IMR-90 (cell line): ENCODE results near the gene TBC1D12. TPM values are rescaled to one million over a fixed set of nuclear protein-coding genes. Genes with fewer than 3 reads are reported as not detected.

ENCODE experiments used
- ATAC-seq: fragments of 200-7000 bp; cut with Tn5 transposase; 2 replicates; pipeline ENCODE4 v1.9.1; 2020; ENCODE audit warnings: low read depth, mild to moderate bottlenecking, moderate library complexity
- BruUV-seq: library from RNA; stranded (reverse); fragments of 400-500 nt; replicated peaks from 2 replicates; lab custom pipeline; 2021; lab: Mats Ljungman, UMichigan
- CTCF ChIA-PET: fragments of 300-600 bp; formaldehyde crosslinking; extraction: SDS; loops from one replicate; lab custom pipeline; 2021; ENCODE audit warnings: antibody characterized with exemption; lab: Yijun Ruan, JAX
- POLR2A ChIA-PET: fragments of 300-600 bp; sonication (Branson Sonifier 250); formaldehyde crosslinking; loops from one replicate; lab custom pipeline; 2022; ENCODE audit warnings: antibody characterized with exemption; ENCODE audit not compliant: unreplicated experiment; lab: Charles Lee
- DNase-seq: peaks from one replicate; pipeline ENCODE4 v3.0.0; 2013
- H2AFZ ChIP-seq: replicated peaks from 2 replicates; pipeline ENCODE3; 2013; ENCODE audit warnings: low read length, mild to moderate bottlenecking; ENCODE audit not compliant: poor library complexity
- H2AK5ac ChIP-seq: 2 replicates; pipeline ENCODE4 v1.6.1; 2013; ENCODE audit warnings: low read depth, low read length, inconsistent platforms
- H2AK9ac ChIP-seq: replicated peaks from 2 replicates; pipeline ENCODE3; 2013; ENCODE audit warnings: mild to moderate bottlenecking, low read depth, low read length, moderate library complexity; ENCODE audit not compliant: poor library complexity
- H2BK120ac ChIP-seq: 2 replicates; pipeline ENCODE4 v1.6.1; 2013; ENCODE audit warnings: low read depth, low read length, inconsistent platforms
- H2BK15ac ChIP-seq: 3 replicates; pipeline ENCODE4 v1.6.1; 2013; ENCODE audit warnings: low read depth, low read length, inconsistent platforms
- H2BK20ac ChIP-seq: 2 replicates; pipeline ENCODE4 v1.6.1; 2013; ENCODE audit warnings: low read depth, mild to moderate bottlenecking, inconsistent platforms, low read length, moderate library complexity
- H2BK5ac ChIP-seq: 2 replicates; pipeline ENCODE4 v1.6.1; 2013; ENCODE audit warnings: mild to moderate bottlenecking, low read depth, low read length, inconsistent platforms; ENCODE audit not compliant: poor library complexity, severe bottlenecking
- H3K14ac ChIP-seq: replicated peaks from 2 replicates; pipeline ENCODE4 v1.6.1; 2013; ENCODE audit warnings: low read depth, low read length, inconsistent platforms
- H3K18ac ChIP-seq: 2 replicates; pipeline ENCODE4 v1.6.1; 2013; ENCODE audit warnings: low read depth, low read length, control low read depth
- H3K23ac ChIP-seq: 2 replicates; pipeline ENCODE4 v1.6.1; 2013; ENCODE audit warnings: low read depth, low read length, inconsistent platforms
- H3K27ac ChIP-seq: 2 replicates; pipeline ENCODE4 v1.5.1; 2013; ENCODE audit warnings: mild to moderate bottlenecking, control low read depth, low read length; ENCODE audit not compliant: insufficient read depth
- H3K27me3 ChIP-seq: 2 replicates; pipeline ENCODE4 v1.6.1; 2013; ENCODE audit warnings: low read length; ENCODE audit not compliant: control insufficient read depth, insufficient read depth
- H3K36me3 ChIP-seq: 2 replicates; pipeline ENCODE4 v1.6.1; 2013; ENCODE audit warnings: low read length, mixed read lengths; ENCODE audit not compliant: control insufficient read depth, insufficient read depth
- H3K4ac ChIP-seq: 2 replicates; pipeline ENCODE4 v1.6.1; 2013; ENCODE audit warnings: low read depth, low read length, inconsistent platforms
- H3K4me1 ChIP-seq: 2 replicates; pipeline ENCODE4 v1.6.1; 2013; ENCODE audit warnings: low read length, mixed read lengths; ENCODE audit not compliant: control insufficient read depth, insufficient read depth
- H3K4me2 ChIP-seq: 2 replicates; pipeline ENCODE4 v1.6.1; 2013; ENCODE audit warnings: low read depth, mild to moderate bottlenecking, control low read depth, low read length, moderate library complexity
- H3K4me3 ChIP-seq: 2 replicates; pipeline ENCODE4 v1.5.1; 2013; ENCODE audit warnings: low read depth, mild to moderate bottlenecking, control low read depth, low read length, moderate library complexity; ENCODE audit not compliant: insufficient read depth
- H3K56ac ChIP-seq: 2 replicates; pipeline ENCODE4 v1.6.1; 2013; ENCODE audit warnings: low read length, inconsistent platforms; ENCODE audit not compliant: insufficient read depth; ENCODE audit errors: extremely low read depth
- H3K79me1 ChIP-seq, 2 experiments: 2 replicates each; pipeline ENCODE4 v1.6.1; 2013; ENCODE audit warnings: low read length in 2 of 2, inconsistent platforms in 1 of 2, low read depth in 1 of 2
- H3K9ac ChIP-seq: 2 replicates; pipeline ENCODE4 v1.6.1; 2013; ENCODE audit warnings: low read depth, low read length, control low read depth
- H3K9me1 ChIP-seq: 2 replicates; pipeline ENCODE4 v1.6.1; 2013; ENCODE audit warnings: low read length, inconsistent platforms; ENCODE audit not compliant: insufficient read depth
- H3K9me3 ChIP-seq: 2 replicates; pipeline ENCODE4 v1.6.1; 2013; ENCODE audit warnings: low read length; ENCODE audit not compliant: control insufficient read depth, insufficient read depth
- H4K20me1 ChIP-seq: 2 replicates; pipeline ENCODE4 v1.6.1; 2013; ENCODE audit warnings: low read length, inconsistent platforms; ENCODE audit not compliant: insufficient read depth
- H4K5ac ChIP-seq: 2 replicates; pipeline ENCODE4 v1.6.1; 2013; ENCODE audit warnings: mild to moderate bottlenecking, low read depth, low read length, control low read depth
- H4K8ac ChIP-seq, 2 experiments: 2 replicates each; pipeline ENCODE4 v1.6.1; 2013; ENCODE audit warnings: low read depth in 2 of 2, low read length in 2 of 2, control low read depth in 1 of 2, inconsistent platforms in 1 of 2
- H4K91ac ChIP-seq: 2 replicates; pipeline ENCODE4 v1.6.1; 2013; ENCODE audit warnings: low read depth, low read length, inconsistent platforms; ENCODE audit not compliant: insufficient read depth
- BHLHE40 ChIP-seq: fragments of 150-350 bp; IDR thresholded peaks from 2 replicates; pipeline ENCODE4 v1.6.1; 2016; ENCODE audit warnings: mild to moderate bottlenecking, low read depth, low read length
- MAFK ChIP-seq: IDR thresholded peaks from 2 replicates; pipeline ENCODE4 v1.6.1; 2012; ENCODE audit warnings: low read depth, low read length, improper control_type of control experiment
- MAZ ChIP-seq: IDR thresholded peaks from 2 replicates; pipeline ENCODE4 v1.6.1; 2012; ENCODE audit warnings: low read depth, mild to moderate bottlenecking, low read length, improper control_type of control experiment, moderate library complexity, borderline replicate concordance
- MXI1 ChIP-seq: IDR thresholded peaks from 2 replicates; pipeline ENCODE4 v1.6.1; 2012; ENCODE audit warnings: low read depth, mild to moderate bottlenecking, low read length, moderate library complexity, borderline replicate concordance
- NFE2L2 ChIP-seq: fragments of 150-350 bp; IDR thresholded peaks from 2 replicates; pipeline ENCODE4 v1.6.1; 2016; ENCODE audit warnings: low read depth, mild to moderate bottlenecking, low read length
- POLR2A ChIP-seq: IDR thresholded peaks from 2 replicates; pipeline ENCODE4 v1.6.1; 2012; ENCODE audit warnings: mild to moderate bottlenecking, low read depth, low read length
- RAD21 ChIP-seq: IDR thresholded peaks from 2 replicates; pipeline ENCODE4 v1.6.1; 2012; ENCODE audit warnings: low read length, improper control_type of control experiment
- USF2 ChIP-seq: fragments of 150-350 bp; IDR thresholded peaks from 2 replicates; pipeline ENCODE4 v1.6.1; 2017; ENCODE audit warnings: mild to moderate bottlenecking, antibody characterized with exemption, low read length, low read depth
- WGBS, 2 experiments: methylation state at CpG; one replicate each; pipeline versions ENCODE4 v1.1.5 to v1.1.7; 2013; ENCODE audit warnings: missing lambda C conversion rate in 2 of 2; ENCODE audit not compliant: insufficient read length in 1 of 2; ENCODE audit errors: extremely low coverage in 2 of 2; 5-methylcytosine and 5-hydroxymethylcytosine counted together
- dilution Hi-C: fragments of 300-500 bp; cut with HindIII; formaldehyde crosslinking; loops from one replicate; pipeline ENCODE4 v1.14.3; 2018; ENCODE audit warnings: low sequenced_read_pairs; ENCODE audit not compliant: unreplicated experiment
- in situ Hi-C: fragments of 300-500 bp; cut with MboI; formaldehyde crosslinking; loops from 3 replicates; pipeline ENCODE4 v1.14.3; 2019; ENCODE audit warnings: low sequenced_read_pairs, inconsistent platforms, mixed read lengths
- intact Hi-C: fragments of 100-400 bp; cut with micrococcal nuclease; formaldehyde crosslinking; loops from 2 replicates; pipeline ENCODE4 v1.10.0; 2022
- polyA plus RNA-seq, 3 experiments: library from polyadenylated mRNA; depleted of rRNA; stranded (reverse); fragments of >200 nt; gene quantifications; 2 replicates each; pipeline ENCODE4 v1.2.3, GENCODE V29; 2012; ENCODE audit warnings: low replicate concordance in 1 of 3
- total RNA-seq: library from RNA; depleted of rRNA; stranded (reverse); fragments of >200 nt; gene quantifications from 2 replicates; pipeline ENCODE4 v1.2.3, GENCODE V29; 2012

The TBC1D12 gene
- total and polyA plus RNA-seq, 2 of the 4 experiments (the other 2 are of a cell fraction), result 1.9 to 5.4 TPM

- 1% methylated on average over 32 of the region's 77 CpGs; no CpG with 5 or more reads in 1 of the 2 experiments for WGBS, 2 experiments
- no peaks in the 10 kb centered on the region for H4K20me1 ChIP-seq
- H3K4me1 ChIP-seq, result no peaks in the 10 kb centered on the region
- no peaks in the 10 kb centered on the region; the same call in 1 of the 2 replicates for H3K9me1 ChIP-seq
- DNase-seq (peak; percentile 12), ATAC-seq (peak; percentile 35)
- CTCF ChIA-PET, result interaction anchor here (1.1 to 1.3 kb wide), 2 partner anchors 9 to 41 kb away, joined by 3 to 5 read pairs; no protein-coding TSS in a partner anchor
- no peak overlapping the region for H4K91ac ChIP-seq
- peak overlapping the region in 1 of 2 experiments; percentile 43; a peak in 1 of 4 replicates for H4K8ac ChIP-seq
- H3K9me3 ChIP-seq, result no peaks in the 10 kb centered on the region
- peak overlapping the region; percentile 97 for H2AFZ ChIP-seq
- H2AK5ac ChIP-seq, result no peak overlapping the region
- peak overlapping the region; percentile 79 for H3K9ac ChIP-seq
- peak overlapping the region; percentile 34; the same call in 1 of the 2 replicates for H3K4me2 ChIP-seq
- no peak overlapping the region for H2BK15ac ChIP-seq
- POLR2A ChIA-PET, result no interaction called here
- H3K4me3 ChIP-seq, result peak overlapping the region; percentile 83
- no peak overlapping the region for H3K4ac ChIP-seq
- H3K23ac ChIP-seq, result peak overlapping the region; percentile 5; the same call in 1 of the 2 replicates
- H3K56ac ChIP-seq, result no peak overlapping the region
- TF ChIP-seq USF2, result no peak
- TF ChIP-seq MXI1, result no peak
- no peak; the same call in 1 of the 2 replicates for TF ChIP-seq MAZ
- no peak for TF ChIP-seq NFE2L2
- no peak for TF ChIP-seq MAFK
- TF ChIP-seq POLR2A, result no peak
- no peak for TF ChIP-seq BHLHE40
- no peak for TF ChIP-seq RAD21
- no peak overlapping the region; the same call in 1 of the 2 replicates for H3K18ac ChIP-seq
- peak overlapping the region; percentile 63; the same call in 1 of the 2 replicates for H2BK120ac ChIP-seq
- no TSS peak for BruUV-seq
- peaks cover 0 to 31% of the 10 kb centered on the region in 2 experiments; a peak in 3 of 4 replicates for H3K79me1 ChIP-seq
- no peak overlapping the region for H2BK20ac ChIP-seq
- H2AK9ac ChIP-seq, result peak overlapping the region; percentile 51
- peak overlapping the region; percentile 87 for H2BK5ac ChIP-seq
- no peak overlapping the region for H3K14ac ChIP-seq
- intact Hi-C loops (loop anchor here (2.0 kb wide), 3 partner anchors 40 to 142 kb away; partner anchors contain the start of genes HELLS and NOC3L), dilution Hi-C loops (no loop called here), in situ Hi-C loops (no loop called here)
- no peaks in the 10 kb centered on the region for H3K27me3 ChIP-seq
- H3K27ac ChIP-seq, result peak overlapping the region; percentile 90
- no peaks in the 10 kb centered on the region for H3K36me3 ChIP-seq
- no peak overlapping the region for H4K5ac ChIP-seq
These were observed 570 bp downstream of the TBC1D12 start for GRCh38 chr10:94402843-94403379.
